AG04450 (cell line): ENCODE data around the gene PTPRG. TPM values are rescaled to one million over a fixed set of nuclear protein-coding genes. Genes with fewer than 3 reads are reported as not detected.
"Not testable (repeated sequence)": the region's sequence is repeated elsewhere in the genome, so short reads cannot be mapped to it uniquely, and the experiment has no call there.

ENCODE experiments used
- CTCF ChIA-PET: fragments of 300-600, 350-600 bp; formaldehyde crosslinking; extraction: SDS; loops from one replicate; lab custom pipeline; 2022; ENCODE audit warnings: antibody characterized with exemption, inconsistent platforms; lab: Charles Lee
- POLR2A ChIA-PET: fragments of 350-600 bp; formaldehyde crosslinking; extraction: SDS; loops from one replicate; lab custom pipeline; 2021; ENCODE audit warnings: antibody characterized with exemption, inconsistent platforms; lab: Yijun Ruan, JAX
- DNase-seq: peaks from one replicate; pipeline ENCODE4 v3.0.0-alpha.2; 2011; ENCODE audit warnings: low read depth, low spot score
- H3K27ac ChIP-seq: one replicate; pipeline ENCODE4 v1.5.1; 2012; ENCODE audit warnings: low read depth, low read length, control low read depth
- H3K27me3 ChIP-seq: one replicate; pipeline ENCODE4 v1.6.0; 2012; ENCODE audit warnings: low read length; ENCODE audit not compliant: control insufficient read depth, insufficient read depth
- H3K4me3 ChIP-seq: 2 replicates; pipeline ENCODE4 v1.5.1; 2011; ENCODE audit warnings: mild to moderate bottlenecking, low read depth, low read length, control low read depth
- H3K9me3 ChIP-seq: 2 replicates; pipeline ENCODE4 v1.5.1; 2012; ENCODE audit warnings: low read length; ENCODE audit not compliant: control insufficient read depth, insufficient read depth
- polyA plus RNA-seq: library from polyadenylated mRNA; depleted of rRNA; stranded (reverse); fragments of >200 nt; gene quantifications from 2 replicates; pipeline ENCODE4 v1.2.3, GENCODE V29; 2011
- TF ChIP-seq, protein P1 (sequence below): IDR thresholded peaks from 2 replicates; pipeline ENCODE4 v1.5.1; 2011; ENCODE audit warnings: low read depth, low read length, control low read depth, inconsistent platforms

The PTPRG gene
- polyA plus RNA-seq, 1 experiment, result 26.5 TPM

- ChIA-PET POLR2A (no interaction called here), CTCF (interaction anchor here (0.6 to 1.1 kb wide), 3 partner anchors 489 to 501 kb away, joined by 3 read pairs; no protein-coding TSS in a partner anchor)
- H3K27ac ChIP-seq, result no peak overlapping the region
- TF ChIP-seq, protein P1, sequence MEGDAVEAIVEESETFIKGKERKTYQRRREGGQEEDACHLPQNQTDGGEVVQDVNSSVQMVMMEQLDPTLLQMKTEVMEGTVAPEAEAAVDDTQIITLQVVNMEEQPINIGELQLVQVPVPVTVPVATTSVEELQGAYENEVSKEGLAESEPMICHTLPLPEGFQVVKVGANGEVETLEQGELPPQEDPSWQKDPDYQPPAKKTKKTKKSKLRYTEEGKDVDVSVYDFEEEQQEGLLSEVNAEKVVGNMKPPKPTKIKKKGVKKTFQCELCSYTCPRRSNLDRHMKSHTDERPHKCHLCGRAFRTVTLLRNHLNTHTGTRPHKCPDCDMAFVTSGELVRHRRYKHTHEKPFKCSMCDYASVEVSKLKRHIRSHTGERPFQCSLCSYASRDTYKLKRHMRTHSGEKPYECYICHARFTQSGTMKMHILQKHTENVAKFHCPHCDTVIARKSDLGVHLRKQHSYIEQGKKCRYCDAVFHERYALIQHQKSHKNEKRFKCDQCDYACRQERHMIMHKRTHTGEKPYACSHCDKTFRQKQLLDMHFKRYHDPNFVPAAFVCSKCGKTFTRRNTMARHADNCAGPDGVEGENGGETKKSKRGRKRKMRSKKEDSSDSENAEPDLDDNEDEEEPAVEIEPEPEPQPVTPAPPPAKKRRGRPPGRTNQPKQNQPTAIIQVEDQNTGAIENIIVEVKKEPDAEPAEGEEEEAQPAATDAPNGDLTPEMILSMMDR, result no peak
- H3K27me3 ChIP-seq, result no peaks in the 10 kb centered on the region
- no peak overlapping the region for H3K4me3 ChIP-seq
- H3K9me3 ChIP-seq, result no peaks in the 10 kb centered on the region
- DNase-seq, result no peak
Measured at GRCh38 chr3:61699622-61700021, 138.3 kb downstream of the PTPRG start.

- TF ChIP-seq, protein P1, result no peak
- Histone ChIP-seq H3K27ac (no peak overlapping the region), H3K4me3 (no peak overlapping the region), H3K27me3 (no peaks in the 10 kb centered on the region), H3K9me3 (no peaks in the 10 kb centered on the region)
- ChIA-PET CTCF (no interaction called here), POLR2A (no interaction called here)
- DNase-seq, result no peak
Measured at GRCh38 chr3:61701011-61701410, 139.6 kb downstream of the PTPRG start.

DNA sequence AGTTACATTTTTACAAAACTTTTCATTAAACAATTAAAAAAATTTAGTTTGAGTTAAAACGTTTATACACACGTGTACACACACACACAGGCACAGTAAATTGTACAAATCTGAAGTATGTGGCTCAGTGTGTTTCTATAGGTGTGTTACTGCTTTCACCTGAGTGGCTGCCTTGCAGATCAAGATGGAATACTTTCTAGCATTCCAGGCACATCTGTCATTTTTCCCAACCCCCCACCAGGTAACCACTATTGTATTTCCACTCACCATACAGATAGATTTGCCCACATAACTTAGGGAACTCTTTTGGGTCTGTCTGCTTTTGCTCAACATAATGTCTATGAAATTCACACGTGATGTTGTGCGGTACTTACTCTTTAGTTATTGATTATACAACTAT, 141.1 kb downstream of the PTPRG start:
- Histone ChIP-seq H3K9me3 (no peaks in the 10 kb centered on the region), H3K4me3 (no peak overlapping the region), H3K27ac (no peak overlapping the region), H3K27me3 (no peaks in the 10 kb centered on the region)
- POLR2A ChIA-PET, result no interaction called here
- TF ChIP-seq, protein P1, result no peak
- DNase-seq, result no peak
- CTCF ChIA-PET, result no interaction called here

DNA sequence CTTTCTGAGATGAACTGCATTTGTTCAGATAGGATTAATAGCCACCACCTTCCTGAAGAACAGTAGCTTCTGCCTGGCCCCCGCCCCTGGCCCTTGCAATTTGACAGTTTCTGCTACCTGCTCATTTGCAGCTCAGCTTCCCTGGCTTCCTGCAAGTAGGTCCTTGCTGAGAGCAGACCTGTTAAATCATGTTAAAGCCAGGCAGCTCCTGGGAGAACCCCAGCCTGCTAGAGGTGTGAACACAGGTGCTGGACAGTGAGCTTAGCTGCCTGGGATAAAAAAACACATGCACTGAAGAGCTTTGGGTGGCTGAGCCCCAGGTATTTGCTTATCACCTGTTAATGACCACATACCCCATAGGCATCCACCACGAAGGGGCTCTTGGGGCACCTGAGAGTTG, 143.4 kb downstream of the PTPRG start:
- ChIA-PET CTCF (no interaction called here), POLR2A (no interaction called here)
- Histone ChIP-seq H3K27me3 (no peaks in the 10 kb centered on the region), H3K9me3 (no peaks in the 10 kb centered on the region), H3K27ac (no peak overlapping the region), H3K4me3 (no peak overlapping the region)
- TF ChIP-seq, protein P1, result no peak
- DNase-seq, result no peak

- H3K27ac ChIP-seq, result no peak overlapping the region
- no peaks in the 10 kb centered on the region for H3K9me3 ChIP-seq
- ChIA-PET POLR2A (no interaction called here), CTCF (no interaction called here)
- no peak overlapping the region for H3K4me3 ChIP-seq
- TF ChIP-seq, protein P1, result no peak
- no peaks in the 10 kb centered on the region for H3K27me3 ChIP-seq
- no peak for DNase-seq
Measured at GRCh38 chr3:61707492-61707891, 146.1 kb downstream of the PTPRG start.

GRCh38 chr3:61710920-61711319, 149.5 kb downstream of the PTPRG start:
- POLR2A ChIA-PET, H3K4me3 ChIP-seq, DNase-seq, CTCF ChIA-PET, H3K27ac ChIP-seq, H3K9me3 ChIP-seq, H3K27me3 ChIP-seq: not testable (repeated sequence)
